SK-N-SH (cell line): ENCODE measurements around the gene GGT7.

Source experiments
- CTCF ChIP-seq: fragments of 200-600 bp; sonication (generic); IDR thresholded peaks from 2 replicates; pipeline ENCODE4 v1.6.1; 2017; ENCODE audit warnings: antibody characterized with exemption, mild to moderate bottlenecking, moderate library complexity
- EP300 ChIP-seq, 2 experiments: IDR thresholded peaks; 2 replicates each; pipeline versions ENCODE4 v1.4.0 to v1.6.1; 2012; ENCODE audit warnings: borderline replicate concordance in 1 of 2, low read depth in 1 of 2, low read length in 1 of 2
- EZH2phosphoT487 ChIP-seq: fragments of 200-600 bp; sonication (generic); IDR thresholded peaks from 2 replicates; pipeline ENCODE4 v1.6.1; 2017; ENCODE audit warnings: low read depth, mixed run types, mild to moderate bottlenecking, antibody characterized with exemption, moderate library complexity, borderline replicate concordance
- FOSL2 ChIP-seq: IDR thresholded peaks from 2 replicates; pipeline ENCODE4 v1.4.0; 2012; ENCODE audit warnings: low read depth, mild to moderate bottlenecking, moderate library complexity, borderline replicate concordance
- JUND ChIP-seq: IDR thresholded peaks from 2 replicates; pipeline ENCODE4 v1.4.0; 2012
- MXI1 ChIP-seq: IDR thresholded peaks from 2 replicates; pipeline ENCODE4 v1.6.1; 2012; ENCODE audit warnings: mild to moderate bottlenecking, low read depth, low read length, improper control_type of control experiment
- RAD21 ChIP-seq: IDR thresholded peaks from 2 replicates; pipeline ENCODE4 v1.6.1; 2012; ENCODE audit warnings: mild to moderate bottlenecking, low read length
- RCOR1 ChIP-seq: fragments of 150-350 bp; IDR thresholded peaks from 2 replicates; pipeline ENCODE4 v1.6.1; 2017; ENCODE audit warnings: antibody characterized with exemption, low read length
- SMC3 ChIP-seq: IDR thresholded peaks from 2 replicates; pipeline ENCODE4 v1.6.1; 2012; ENCODE audit warnings: low read depth, low read length, improper control_type of control experiment
- USF2 ChIP-seq: fragments of 150-350 bp; IDR thresholded peaks from 2 replicates; pipeline ENCODE4 v1.6.1; 2017; ENCODE audit warnings: antibody characterized with exemption, low read length, low read depth, borderline replicate concordance
- YY1 ChIP-seq: IDR thresholded peaks from 2 replicates; pipeline ENCODE4 v1.4.0; 2012; ENCODE audit warnings: low read depth, mild to moderate bottlenecking
- ZBTB33 ChIP-seq: IDR thresholded peaks from 2 replicates; pipeline ENCODE4 v1.4.0; 2012; ENCODE audit warnings: low read depth, borderline replicate concordance

- TF ChIP-seq RAD21: no peak
- TF ChIP-seq CTCF: no peak
- no peak for TF ChIP-seq YY1
- TF ChIP-seq EZH2phosphoT487: no peak
- no peak for TF ChIP-seq ZBTB33
- no peak for TF ChIP-seq USF2
- no peak for TF ChIP-seq JUND
- no peak for TF ChIP-seq EP300 (IDR thresholded peaks at IDR 0.05; ENCODE audit: borderline replicate concordance in 1 of 2, low read depth in 1 of 2, low read length in 1 of 2)
- TF ChIP-seq MXI1: no peak
- no peak for TF ChIP-seq SMC3
- TF ChIP-seq FOSL2: no peak
- TF ChIP-seq RCOR1: no peak
Measured at GRCh38 chr20:34806255-34806654, 66.4 kb downstream of the GGT7 start.
